IMR-90 (cell line): ENCODE measurements around the gene COMMD1. TPM values are rescaled to one million over a fixed set of nuclear protein-coding genes. Genes with fewer than 3 reads are reported as not detected.

ENCODE experiments used
- ATAC-seq: fragments of 200-7000 bp; cut with Tn5 transposase; 2 replicates; pipeline ENCODE4 v1.9.1; 2020; ENCODE audit warnings: low read depth, mild to moderate bottlenecking, moderate library complexity
- BruUV-seq: library from RNA; stranded (reverse); fragments of 400-500 nt; replicated peaks from 2 replicates; lab custom pipeline; 2021; lab: Mats Ljungman, UMichigan
- CTCF ChIA-PET: fragments of 300-600 bp; formaldehyde crosslinking; extraction: SDS; loops from one replicate; lab custom pipeline; 2021; ENCODE audit warnings: antibody characterized with exemption; lab: Yijun Ruan, JAX
- POLR2A ChIA-PET: fragments of 300-600 bp; sonication (Branson Sonifier 250); formaldehyde crosslinking; loops from one replicate; lab custom pipeline; 2022; ENCODE audit warnings: antibody characterized with exemption; ENCODE audit not compliant: unreplicated experiment; lab: Charles Lee
- DNase-seq: peaks from one replicate; pipeline ENCODE4 v3.0.0; 2013
- H2AFZ ChIP-seq: replicated peaks from 2 replicates; pipeline ENCODE3; 2013; ENCODE audit warnings: low read length, mild to moderate bottlenecking; ENCODE audit not compliant: poor library complexity
- H2AK5ac ChIP-seq: 2 replicates; pipeline ENCODE4 v1.6.1; 2013; ENCODE audit warnings: low read depth, low read length, inconsistent platforms
- H2AK9ac ChIP-seq: replicated peaks from 2 replicates; pipeline ENCODE3; 2013; ENCODE audit warnings: mild to moderate bottlenecking, low read depth, low read length, moderate library complexity; ENCODE audit not compliant: poor library complexity
- H2BK120ac ChIP-seq: 2 replicates; pipeline ENCODE4 v1.6.1; 2013; ENCODE audit warnings: low read depth, low read length, inconsistent platforms
- H2BK15ac ChIP-seq: 3 replicates; pipeline ENCODE4 v1.6.1; 2013; ENCODE audit warnings: low read depth, low read length, inconsistent platforms
- H2BK20ac ChIP-seq: 2 replicates; pipeline ENCODE4 v1.6.1; 2013; ENCODE audit warnings: low read depth, mild to moderate bottlenecking, inconsistent platforms, low read length, moderate library complexity
- H2BK5ac ChIP-seq: 2 replicates; pipeline ENCODE4 v1.6.1; 2013; ENCODE audit warnings: mild to moderate bottlenecking, low read depth, low read length, inconsistent platforms; ENCODE audit not compliant: poor library complexity, severe bottlenecking
- H3K14ac ChIP-seq: replicated peaks from 2 replicates; pipeline ENCODE4 v1.6.1; 2013; ENCODE audit warnings: low read depth, low read length, inconsistent platforms
- H3K18ac ChIP-seq: 2 replicates; pipeline ENCODE4 v1.6.1; 2013; ENCODE audit warnings: low read depth, low read length, control low read depth
- H3K23ac ChIP-seq: 2 replicates; pipeline ENCODE4 v1.6.1; 2013; ENCODE audit warnings: low read depth, low read length, inconsistent platforms
- H3K27ac ChIP-seq: 2 replicates; pipeline ENCODE4 v1.5.1; 2013; ENCODE audit warnings: mild to moderate bottlenecking, control low read depth, low read length; ENCODE audit not compliant: insufficient read depth
- H3K27me3 ChIP-seq: 2 replicates; pipeline ENCODE4 v1.6.1; 2013; ENCODE audit warnings: low read length; ENCODE audit not compliant: control insufficient read depth, insufficient read depth
- H3K36me3 ChIP-seq: 2 replicates; pipeline ENCODE4 v1.6.1; 2013; ENCODE audit warnings: low read length, mixed read lengths; ENCODE audit not compliant: control insufficient read depth, insufficient read depth
- H3K4ac ChIP-seq: 2 replicates; pipeline ENCODE4 v1.6.1; 2013; ENCODE audit warnings: low read depth, low read length, inconsistent platforms
- H3K4me1 ChIP-seq: 2 replicates; pipeline ENCODE4 v1.6.1; 2013; ENCODE audit warnings: low read length, mixed read lengths; ENCODE audit not compliant: control insufficient read depth, insufficient read depth
- H3K4me2 ChIP-seq: 2 replicates; pipeline ENCODE4 v1.6.1; 2013; ENCODE audit warnings: low read depth, mild to moderate bottlenecking, control low read depth, low read length, moderate library complexity
- H3K4me3 ChIP-seq: 2 replicates; pipeline ENCODE4 v1.5.1; 2013; ENCODE audit warnings: low read depth, mild to moderate bottlenecking, control low read depth, low read length, moderate library complexity; ENCODE audit not compliant: insufficient read depth
- H3K56ac ChIP-seq: 2 replicates; pipeline ENCODE4 v1.6.1; 2013; ENCODE audit warnings: low read length, inconsistent platforms; ENCODE audit not compliant: insufficient read depth; ENCODE audit errors: extremely low read depth
- H3K79me1 ChIP-seq, 2 experiments: 2 replicates each; pipeline ENCODE4 v1.6.1; 2013; ENCODE audit warnings: low read length in 2 of 2, inconsistent platforms in 1 of 2, low read depth in 1 of 2
- H3K9ac ChIP-seq: 2 replicates; pipeline ENCODE4 v1.6.1; 2013; ENCODE audit warnings: low read depth, low read length, control low read depth
- H3K9me1 ChIP-seq: 2 replicates; pipeline ENCODE4 v1.6.1; 2013; ENCODE audit warnings: low read length, inconsistent platforms; ENCODE audit not compliant: insufficient read depth
- H3K9me3 ChIP-seq: 2 replicates; pipeline ENCODE4 v1.6.1; 2013; ENCODE audit warnings: low read length; ENCODE audit not compliant: control insufficient read depth, insufficient read depth
- H4K20me1 ChIP-seq: 2 replicates; pipeline ENCODE4 v1.6.1; 2013; ENCODE audit warnings: low read length, inconsistent platforms; ENCODE audit not compliant: insufficient read depth
- H4K5ac ChIP-seq: 2 replicates; pipeline ENCODE4 v1.6.1; 2013; ENCODE audit warnings: mild to moderate bottlenecking, low read depth, low read length, control low read depth
- H4K8ac ChIP-seq, 2 experiments: 2 replicates each; pipeline ENCODE4 v1.6.1; 2013; ENCODE audit warnings: low read depth in 2 of 2, low read length in 2 of 2, control low read depth in 1 of 2, inconsistent platforms in 1 of 2
- H4K91ac ChIP-seq: 2 replicates; pipeline ENCODE4 v1.6.1; 2013; ENCODE audit warnings: low read depth, low read length, inconsistent platforms; ENCODE audit not compliant: insufficient read depth
- BHLHE40 ChIP-seq: fragments of 150-350 bp; IDR thresholded peaks from 2 replicates; pipeline ENCODE4 v1.6.1; 2016; ENCODE audit warnings: mild to moderate bottlenecking, low read depth, low read length
- CEBPB ChIP-seq: IDR thresholded peaks from 2 replicates; pipeline ENCODE4 v1.6.1; 2012; ENCODE audit warnings: low read depth, low read length, improper control_type of control experiment
- CHD1 ChIP-seq: IDR thresholded peaks from 2 replicates; pipeline ENCODE4 v1.6.1; 2012; ENCODE audit warnings: low read depth, low read length, improper control_type of control experiment
- FOS ChIP-seq: fragments of 150-350 bp; IDR thresholded peaks from 2 replicates; pipeline ENCODE4 v1.6.1; 2016; ENCODE audit warnings: low read depth, low read length
- MAFK ChIP-seq: IDR thresholded peaks from 2 replicates; pipeline ENCODE4 v1.6.1; 2012; ENCODE audit warnings: low read depth, low read length, improper control_type of control experiment
- MAZ ChIP-seq: IDR thresholded peaks from 2 replicates; pipeline ENCODE4 v1.6.1; 2012; ENCODE audit warnings: low read depth, mild to moderate bottlenecking, low read length, improper control_type of control experiment, moderate library complexity, borderline replicate concordance
- MXI1 ChIP-seq: IDR thresholded peaks from 2 replicates; pipeline ENCODE4 v1.6.1; 2012; ENCODE audit warnings: low read depth, mild to moderate bottlenecking, low read length, moderate library complexity, borderline replicate concordance
- NFE2L2 ChIP-seq: fragments of 150-350 bp; IDR thresholded peaks from 2 replicates; pipeline ENCODE4 v1.6.1; 2016; ENCODE audit warnings: low read depth, mild to moderate bottlenecking, low read length
- POLR2A ChIP-seq: IDR thresholded peaks from 2 replicates; pipeline ENCODE4 v1.6.1; 2012; ENCODE audit warnings: mild to moderate bottlenecking, low read depth, low read length
- RAD21 ChIP-seq: IDR thresholded peaks from 2 replicates; pipeline ENCODE4 v1.6.1; 2012; ENCODE audit warnings: low read length, improper control_type of control experiment
- RCOR1 ChIP-seq: IDR thresholded peaks from 2 replicates; pipeline ENCODE4 v1.6.1; 2012; ENCODE audit warnings: mild to moderate bottlenecking, low read length, improper control_type of control experiment; ENCODE audit not compliant: insufficient replicate concordance
- RFX5 ChIP-seq: IDR thresholded peaks from 2 replicates; pipeline ENCODE4 v1.8.0; 2012; ENCODE audit warnings: low read depth, mild to moderate bottlenecking, low read length, moderate library complexity
- SMC3 ChIP-seq: fragments of 150-350 bp; IDR thresholded peaks from 2 replicates; pipeline ENCODE4 v1.6.1; 2016; ENCODE audit warnings: low read depth, mild to moderate bottlenecking, antibody characterized with exemption, low read length, moderate library complexity
- WGBS, 2 experiments: methylation state at CpG; one replicate each; pipeline versions ENCODE4 v1.1.5 to v1.1.7; 2013; ENCODE audit warnings: missing lambda C conversion rate in 2 of 2; ENCODE audit not compliant: insufficient read length in 1 of 2; ENCODE audit errors: extremely low coverage in 2 of 2; 5-methylcytosine and 5-hydroxymethylcytosine counted together
- dilution Hi-C: fragments of 300-500 bp; cut with HindIII; formaldehyde crosslinking; loops from one replicate; pipeline ENCODE4 v1.14.3; 2018; ENCODE audit warnings: low sequenced_read_pairs; ENCODE audit not compliant: unreplicated experiment
- in situ Hi-C: fragments of 300-500 bp; cut with MboI; formaldehyde crosslinking; loops from 3 replicates; pipeline ENCODE4 v1.14.3; 2019; ENCODE audit warnings: low sequenced_read_pairs, inconsistent platforms, mixed read lengths
- intact Hi-C: fragments of 100-400 bp; cut with micrococcal nuclease; formaldehyde crosslinking; loops from 2 replicates; pipeline ENCODE4 v1.10.0; 2022
- polyA plus RNA-seq, 3 experiments: library from polyadenylated mRNA; depleted of rRNA; stranded (reverse); fragments of >200 nt; gene quantifications; 2 replicates each; pipeline ENCODE4 v1.2.3, GENCODE V29; 2012; ENCODE audit warnings: low replicate concordance in 1 of 3
- total RNA-seq: library from RNA; depleted of rRNA; stranded (reverse); fragments of >200 nt; gene quantifications from 2 replicates; pipeline ENCODE4 v1.2.3, GENCODE V29; 2012
- TF ChIP-seq, protein P1 (sequence below): fragments of 150-350 bp; IDR thresholded peaks from 2 replicates; pipeline ENCODE4 v1.6.1; 2017; ENCODE audit warnings: mild to moderate bottlenecking, antibody characterized with exemption, low read length, low read depth
- TF ChIP-seq, protein P2 (sequence below): conservative IDR thresholded peaks from 2 replicates; pipeline ENCODE4 v1.5.1; 2012; ENCODE audit warnings: mild to moderate bottlenecking, low read depth, low read length, improper control_type of control experiment
- TF ChIP-seq, protein P3 (sequence below): fragments of 150-350 bp; IDR thresholded peaks from 2 replicates; pipeline ENCODE4 v1.6.1; 2016; ENCODE audit warnings: low read depth, mild to moderate bottlenecking, low read length, moderate library complexity, borderline replicate concordance

COMMD1 gene
- total and polyA plus RNA-seq, 2 of the 4 experiments (the other 2 are of a cell fraction), result 42.8 to 60.4 TPM

DNA sequence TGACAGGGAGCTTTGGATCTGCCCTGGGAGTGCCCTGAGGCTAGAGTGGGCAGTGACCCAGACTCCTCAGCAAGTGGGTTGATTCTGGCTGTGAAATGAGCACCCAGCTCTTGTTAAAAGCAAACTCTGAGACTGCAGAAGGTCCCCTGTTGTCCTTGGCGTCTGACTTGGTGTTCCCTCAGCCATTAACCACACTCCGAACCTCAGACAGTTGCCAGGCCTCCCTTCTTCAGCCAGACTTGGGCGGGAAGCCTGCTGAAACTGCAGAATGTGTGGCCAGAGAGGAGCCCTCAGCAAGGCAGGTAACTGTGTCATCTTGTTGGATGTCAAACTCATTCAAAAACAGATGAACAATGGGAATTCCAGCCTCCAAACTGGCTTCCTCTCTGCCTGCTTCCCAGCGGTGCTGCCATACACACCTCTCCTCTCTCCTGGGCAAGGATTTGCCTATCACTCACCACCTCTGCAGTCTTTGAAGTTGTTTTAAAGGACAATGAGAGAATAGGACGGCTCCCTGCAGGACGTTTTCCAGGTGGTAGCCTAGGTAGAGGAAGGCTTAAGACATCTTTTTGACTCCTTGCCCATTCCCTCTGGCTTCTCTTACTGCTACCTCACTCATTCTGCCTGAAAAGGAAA, 251.5 kb downstream of the COMMD1 start:
- Histone ChIP-seq H3K4ac (no peak overlapping the region), H3K27me3 (no peaks in the 10 kb centered on the region), H3K4me3 (no peak overlapping the region), H2BK15ac (no peak overlapping the region), H2BK120ac (no peak overlapping the region), H3K9me3 (no peaks in the 10 kb centered on the region), H3K4me2 (no peak overlapping the region), H3K9ac (no peak overlapping the region), H2AFZ (peak overlapping the region; percentile 44), H2BK5ac (no peak overlapping the region), H3K14ac (no peak overlapping the region), H3K23ac (no peak overlapping the region), H2BK20ac (no peak overlapping the region), H3K56ac (no peak overlapping the region), H2AK5ac (no peak overlapping the region), H4K5ac (no peak overlapping the region), H3K4me1 (no peaks in the 10 kb centered on the region), H4K20me1 (no peaks in the 10 kb centered on the region), H2AK9ac (no peak overlapping the region), H3K36me3 (no peaks in the 10 kb centered on the region), H3K9me1 (peaks cover 2% of the 10 kb centered on the region; the same call in 1 of the 2 replicates), H4K91ac (no peak overlapping the region), H3K79me1 (no peaks in the 10 kb centered on the region), H4K8ac (no peak overlapping the region), H3K18ac (no peak overlapping the region), H3K27ac (no peak overlapping the region)
- in situ Hi-C loops (no loop called here), intact Hi-C loops (no loop called here), dilution Hi-C loops (no loop called here)
- whole genome bisulfite sequencing, 2 experiments, result no CpG with 5 or more reads among the region's 6 CpGs
- TF ChIP-seq SMC3, result no peak
- TF ChIP-seq, protein P1, sequence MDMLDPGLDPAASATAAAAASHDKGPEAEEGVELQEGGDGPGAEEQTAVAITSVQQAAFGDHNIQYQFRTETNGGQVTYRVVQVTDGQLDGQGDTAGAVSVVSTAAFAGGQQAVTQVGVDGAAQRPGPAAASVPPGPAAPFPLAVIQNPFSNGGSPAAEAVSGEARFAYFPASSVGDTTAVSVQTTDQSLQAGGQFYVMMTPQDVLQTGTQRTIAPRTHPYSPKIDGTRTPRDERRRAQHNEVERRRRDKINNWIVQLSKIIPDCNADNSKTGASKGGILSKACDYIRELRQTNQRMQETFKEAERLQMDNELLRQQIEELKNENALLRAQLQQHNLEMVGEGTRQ, result no peak
- TF ChIP-seq CHD1, result no peak
- no peak for TF ChIP-seq MAZ
- no peak for TF ChIP-seq POLR2A
- TF ChIP-seq, protein P2, sequence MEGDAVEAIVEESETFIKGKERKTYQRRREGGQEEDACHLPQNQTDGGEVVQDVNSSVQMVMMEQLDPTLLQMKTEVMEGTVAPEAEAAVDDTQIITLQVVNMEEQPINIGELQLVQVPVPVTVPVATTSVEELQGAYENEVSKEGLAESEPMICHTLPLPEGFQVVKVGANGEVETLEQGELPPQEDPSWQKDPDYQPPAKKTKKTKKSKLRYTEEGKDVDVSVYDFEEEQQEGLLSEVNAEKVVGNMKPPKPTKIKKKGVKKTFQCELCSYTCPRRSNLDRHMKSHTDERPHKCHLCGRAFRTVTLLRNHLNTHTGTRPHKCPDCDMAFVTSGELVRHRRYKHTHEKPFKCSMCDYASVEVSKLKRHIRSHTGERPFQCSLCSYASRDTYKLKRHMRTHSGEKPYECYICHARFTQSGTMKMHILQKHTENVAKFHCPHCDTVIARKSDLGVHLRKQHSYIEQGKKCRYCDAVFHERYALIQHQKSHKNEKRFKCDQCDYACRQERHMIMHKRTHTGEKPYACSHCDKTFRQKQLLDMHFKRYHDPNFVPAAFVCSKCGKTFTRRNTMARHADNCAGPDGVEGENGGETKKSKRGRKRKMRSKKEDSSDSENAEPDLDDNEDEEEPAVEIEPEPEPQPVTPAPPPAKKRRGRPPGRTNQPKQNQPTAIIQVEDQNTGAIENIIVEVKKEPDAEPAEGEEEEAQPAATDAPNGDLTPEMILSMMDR, result no peak
- no peak for TF ChIP-seq MXI1
- TF ChIP-seq, protein P3, sequence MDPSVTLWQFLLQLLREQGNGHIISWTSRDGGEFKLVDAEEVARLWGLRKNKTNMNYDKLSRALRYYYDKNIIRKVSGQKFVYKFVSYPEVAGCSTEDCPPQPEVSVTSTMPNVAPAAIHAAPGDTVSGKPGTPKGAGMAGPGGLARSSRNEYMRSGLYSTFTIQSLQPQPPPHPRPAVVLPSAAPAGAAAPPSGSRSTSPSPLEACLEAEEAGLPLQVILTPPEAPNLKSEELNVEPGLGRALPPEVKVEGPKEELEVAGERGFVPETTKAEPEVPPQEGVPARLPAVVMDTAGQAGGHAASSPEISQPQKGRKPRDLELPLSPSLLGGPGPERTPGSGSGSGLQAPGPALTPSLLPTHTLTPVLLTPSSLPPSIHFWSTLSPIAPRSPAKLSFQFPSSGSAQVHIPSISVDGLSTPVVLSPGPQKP, result no peak
- no peak for TF ChIP-seq CEBPB
- no peak for TF ChIP-seq MAFK
- no peak for TF ChIP-seq FOS
- no peak for TF ChIP-seq NFE2L2
- TF ChIP-seq RAD21, result no peak
- no peak for TF ChIP-seq RCOR1
- no peak for TF ChIP-seq RFX5
- no peak for TF ChIP-seq BHLHE40
- ATAC-seq (no peak), DNase-seq (no peak)
- CTCF ChIA-PET, result no interaction called here
- POLR2A ChIA-PET, result interaction anchor here (0.5 kb wide), 1 partner anchor 8 kb away, joined by 4 read pairs; no protein-coding TSS in a partner anchor
- BruUV-seq, result no TSS peak
